ENCODE results near the gene KSR2.

Gene KSR2

DNA sequence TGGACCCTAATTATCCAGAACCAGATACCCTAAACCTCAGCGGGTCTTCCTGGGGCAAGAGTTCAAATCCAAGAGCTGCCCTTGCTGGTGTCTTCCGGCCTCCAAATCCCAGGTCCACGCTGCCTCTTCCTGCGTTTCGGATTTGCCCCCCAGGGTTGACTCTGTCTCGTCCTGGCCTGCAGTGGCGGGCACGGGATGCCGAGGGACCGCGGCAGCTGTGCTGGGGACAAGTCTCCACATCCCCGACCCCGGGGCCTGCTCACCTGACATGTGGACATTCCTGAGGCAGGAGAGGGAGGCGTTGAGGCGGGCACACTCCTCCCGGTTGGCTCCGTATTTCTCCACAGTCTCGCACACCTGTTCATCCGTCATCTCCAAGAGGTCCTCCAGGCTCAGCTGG lies 113.6 kb downstream of the KSR2 start:
- no peak for DNase-seq

DNA sequence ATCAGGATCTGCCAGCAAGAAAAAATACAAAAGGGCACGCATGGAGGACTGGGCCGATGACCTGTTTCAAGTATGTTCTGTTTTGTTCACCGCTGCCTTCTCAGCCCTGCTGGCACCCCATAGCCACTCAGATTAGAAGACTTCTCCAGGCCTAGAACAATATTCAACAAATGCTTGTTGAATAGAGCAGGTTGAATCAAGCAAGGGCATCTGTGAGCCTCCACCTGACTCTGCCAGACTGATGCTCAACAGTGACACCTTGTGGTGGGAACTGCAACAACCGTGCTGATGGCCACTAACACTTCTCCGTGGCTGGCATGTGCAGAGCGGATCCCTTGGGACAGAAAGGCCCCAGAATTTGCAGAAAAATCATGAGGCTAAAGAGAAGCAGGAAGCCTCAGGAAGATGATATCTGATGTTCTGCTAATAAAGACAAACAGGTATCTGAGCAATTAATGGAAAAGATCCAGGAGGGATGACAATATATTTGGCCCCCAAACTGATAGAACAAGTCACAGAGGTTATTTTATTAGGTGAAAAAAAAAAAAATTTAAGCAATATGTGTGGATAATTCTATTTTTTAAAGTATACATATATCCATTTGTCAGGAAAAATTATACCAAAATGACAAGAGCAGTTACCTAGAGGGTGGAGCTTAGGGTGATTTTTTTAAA lies 114.3 kb downstream of the KSR2 start:
- peak; percentile 48 to 75 for DNase-seq

DNA sequence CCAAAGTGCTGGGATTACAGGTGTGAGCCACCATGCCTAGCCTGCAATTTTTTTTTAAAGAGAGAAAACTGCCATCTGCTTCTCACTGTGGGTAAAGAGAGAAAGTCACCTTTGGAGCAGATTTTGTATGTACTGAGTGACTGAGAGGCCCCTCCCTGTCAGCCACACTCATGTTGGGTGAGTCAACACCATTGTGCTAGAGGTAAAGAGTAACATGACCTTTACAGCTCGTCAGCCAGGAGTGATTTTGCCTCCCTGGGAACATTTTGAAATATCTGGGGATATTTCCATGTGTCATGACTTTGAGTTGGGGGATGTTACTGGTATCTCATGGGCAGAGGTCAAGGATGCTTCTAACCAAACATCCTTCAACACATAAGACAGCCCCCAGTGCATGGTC lies 115.2 kb downstream of the KSR2 start:
- DNase-seq: no peak

DNA sequence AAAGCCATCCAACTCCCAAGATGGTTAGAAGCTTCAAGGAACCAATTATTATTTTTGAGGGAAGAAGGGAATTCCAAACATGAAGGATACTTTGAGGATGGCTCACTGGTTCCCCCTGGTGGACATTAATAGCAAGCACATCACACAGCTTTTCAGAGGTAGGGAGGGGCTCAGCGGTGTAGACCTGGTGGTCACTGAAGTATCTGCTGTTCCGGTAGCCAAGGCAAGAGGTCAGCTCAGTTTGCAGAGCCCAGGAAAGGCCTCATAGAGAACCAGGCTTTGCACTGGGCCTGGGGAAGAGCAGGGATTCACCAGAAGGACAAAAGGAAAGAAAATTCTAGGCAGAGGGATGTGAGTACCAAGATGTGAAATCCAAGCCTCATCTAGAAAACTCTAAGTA lies 118.7 kb downstream of the KSR2 start:
- peak; percentile 14 to 46 for DNase-seq

DNA sequence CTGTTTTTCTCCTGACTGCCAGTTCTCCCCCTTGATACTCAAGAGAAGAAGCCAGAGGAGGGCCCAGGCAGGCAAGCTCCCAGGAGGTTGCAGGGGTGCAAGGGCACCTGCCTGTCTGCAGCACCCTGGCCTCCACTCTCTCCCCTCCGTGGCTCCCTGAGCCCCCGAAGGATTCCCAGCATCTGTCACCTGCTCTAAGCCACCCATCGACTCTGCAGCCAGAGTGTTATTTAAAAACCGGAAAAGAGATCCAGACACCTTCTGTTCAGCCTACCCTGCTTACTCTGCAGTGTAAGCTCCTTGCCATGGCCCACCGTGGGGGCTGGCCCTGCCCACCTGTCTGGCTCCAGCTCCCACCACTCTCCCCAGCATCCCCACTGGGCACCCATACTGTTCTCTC lies 121.4 kb downstream of the KSR2 start:
- no peak for DNase-seq

DNA sequence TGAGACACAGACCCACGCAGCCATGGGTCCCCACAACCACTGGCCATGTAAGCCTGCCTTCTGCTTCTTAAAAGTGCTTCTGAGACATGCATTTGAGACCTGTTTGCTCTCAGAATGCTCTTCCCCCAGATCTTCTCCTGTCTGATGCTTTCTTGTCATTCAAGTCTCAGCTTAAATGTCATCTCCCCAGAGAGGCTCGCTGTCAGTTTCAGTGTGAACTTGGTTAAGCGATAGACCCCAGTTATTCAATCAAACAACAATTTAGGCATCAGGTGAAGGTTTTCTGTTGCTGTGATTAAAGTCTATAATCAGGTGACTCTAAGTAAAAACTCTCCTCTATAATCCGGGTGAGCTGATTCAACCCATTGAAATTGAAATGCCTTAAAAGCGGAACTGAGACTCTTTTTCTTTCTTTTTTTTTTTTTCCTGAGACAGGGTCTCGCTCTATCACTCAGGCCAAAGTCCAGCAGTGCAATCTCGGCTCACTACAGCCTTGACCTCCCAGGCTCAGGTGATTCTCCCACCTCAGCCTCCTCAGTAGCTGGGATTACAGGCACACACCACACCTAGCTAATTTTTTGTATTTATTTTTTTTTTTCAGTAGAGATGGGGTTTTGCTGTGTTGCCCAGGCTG lies 123.4 kb downstream of the KSR2 start:
- DNase-seq: no peak

DNA sequence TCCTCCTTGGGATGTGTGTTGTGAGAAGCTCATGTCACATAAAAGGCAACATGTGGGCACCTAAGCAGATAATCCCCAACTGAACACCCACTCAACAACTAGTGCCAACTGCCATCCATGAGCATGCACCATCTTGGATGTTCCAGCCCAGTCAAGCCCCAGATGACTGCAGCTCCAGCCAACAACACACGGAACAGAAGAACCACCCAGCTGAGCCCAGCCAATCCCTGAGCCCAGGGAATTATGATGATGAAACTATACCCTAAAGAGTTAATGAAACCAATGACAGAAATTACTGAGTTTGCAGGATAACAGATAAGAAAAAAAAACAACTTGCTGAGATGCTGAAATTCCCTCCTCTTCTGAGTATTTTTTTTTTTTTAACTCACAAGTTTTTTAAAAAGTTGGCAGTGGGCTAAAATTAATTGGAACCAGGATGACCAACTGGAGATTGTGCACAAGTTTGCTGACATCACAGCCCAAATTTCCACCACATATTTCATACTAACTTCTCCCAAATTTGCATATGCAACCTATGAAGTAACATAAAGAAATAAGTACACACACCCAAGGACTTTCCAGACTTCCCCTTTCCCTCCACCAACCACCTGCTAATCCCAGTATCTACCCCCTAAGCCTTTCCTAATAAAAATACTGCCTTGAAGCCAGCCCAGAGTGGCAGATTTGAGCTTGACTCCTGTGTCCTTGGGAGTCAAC lies 124.5 kb downstream of the KSR2 start:
- no peak for DNase-seq

DNA sequence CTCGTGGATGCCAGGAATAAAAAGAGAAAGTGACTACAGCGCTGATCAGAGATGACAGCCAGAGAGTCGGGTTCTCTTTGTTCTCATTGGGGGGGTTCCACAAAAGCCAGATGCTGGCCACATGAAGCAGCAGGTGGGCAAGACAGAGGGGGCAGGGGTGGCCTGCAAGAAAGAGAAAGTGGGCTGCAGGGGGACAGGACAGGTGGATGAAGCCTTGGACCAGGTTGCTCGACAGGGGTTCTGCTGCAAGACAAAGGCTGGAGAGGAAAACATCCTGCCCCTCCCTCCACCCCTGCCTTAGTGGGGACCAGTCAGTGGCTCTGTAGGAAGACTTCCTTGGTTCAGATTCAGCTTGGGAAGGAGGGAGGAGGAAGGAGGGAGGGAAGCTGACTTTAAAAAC lies 126.2 kb downstream of the KSR2 start:
- DNase-seq: no peak

DNA sequence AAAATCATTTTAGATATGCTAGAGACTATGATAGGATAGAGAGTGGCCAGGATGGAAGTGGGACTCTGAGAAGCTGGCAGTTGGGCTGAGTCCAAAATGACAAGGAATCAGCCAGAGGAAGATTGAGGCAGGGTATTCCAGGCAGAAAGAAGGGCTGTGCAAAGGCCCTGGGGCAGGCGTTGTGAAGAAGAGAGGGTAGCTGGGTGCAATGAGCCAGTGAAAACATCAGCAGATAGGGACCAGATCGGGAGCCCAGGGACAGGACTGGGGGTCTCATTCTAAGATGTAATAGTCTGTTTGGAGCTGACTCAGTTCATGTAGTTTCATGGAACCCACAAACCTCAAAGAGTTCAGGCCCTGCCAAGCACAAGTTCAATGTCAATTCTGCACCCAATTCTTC lies 126.6 kb downstream of the KSR2 start:
- no peak for DNase-seq

DNA sequence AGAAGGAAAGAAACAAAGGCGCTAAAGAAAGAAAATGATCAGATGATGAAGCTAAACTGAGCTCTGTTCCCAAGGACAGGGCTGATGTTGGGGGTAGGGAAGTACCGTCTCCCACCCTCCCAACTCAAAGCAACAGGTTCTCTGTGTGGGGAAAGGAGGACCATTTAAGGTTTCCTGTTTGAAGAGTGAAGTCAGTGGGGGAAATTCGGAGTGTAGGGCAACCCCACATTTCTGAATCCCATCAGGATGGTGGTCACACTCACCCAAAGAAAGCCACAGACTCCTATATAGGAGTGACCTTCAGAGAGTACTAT lies 131.1 kb downstream of the KSR2 start:
- DNase-seq: no peak

DNA sequence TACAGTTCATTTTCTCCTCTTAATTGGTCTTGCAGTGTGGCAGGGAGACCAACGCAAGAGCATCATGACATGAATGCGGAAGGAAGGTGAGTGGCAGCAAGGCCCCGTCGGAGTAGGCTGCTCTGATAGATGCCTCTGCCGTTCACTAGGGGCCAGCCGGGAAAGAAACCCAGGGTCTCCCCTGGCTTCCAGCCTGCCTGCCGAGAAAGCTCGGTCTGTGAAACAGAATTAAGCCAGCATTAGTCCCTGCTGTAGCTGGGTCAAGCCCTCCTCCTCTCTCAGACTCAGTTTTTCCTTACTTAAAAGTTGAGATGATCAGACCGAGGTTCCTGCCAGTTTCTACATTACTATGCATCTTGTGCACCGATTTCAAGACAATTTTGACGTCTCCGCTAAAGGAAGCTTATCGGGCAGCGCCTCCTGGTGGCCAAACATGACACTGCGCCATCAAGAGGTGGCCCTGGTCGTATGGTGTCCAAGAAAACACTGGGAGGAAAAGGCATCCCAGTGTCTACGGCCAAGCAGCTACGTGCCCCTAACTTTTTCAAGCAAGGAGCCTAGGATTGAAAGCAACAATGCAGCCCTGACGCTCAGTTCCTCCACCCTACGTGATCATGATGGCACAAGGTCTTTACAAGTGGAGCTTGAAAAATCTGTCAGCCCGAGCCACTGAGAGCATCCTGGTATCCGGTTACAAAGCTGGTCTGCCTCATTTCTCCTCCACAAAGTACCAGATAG lies 131.6 kb downstream of the KSR2 start:
- DNase-seq: peak; percentile 41 to 75

DNA sequence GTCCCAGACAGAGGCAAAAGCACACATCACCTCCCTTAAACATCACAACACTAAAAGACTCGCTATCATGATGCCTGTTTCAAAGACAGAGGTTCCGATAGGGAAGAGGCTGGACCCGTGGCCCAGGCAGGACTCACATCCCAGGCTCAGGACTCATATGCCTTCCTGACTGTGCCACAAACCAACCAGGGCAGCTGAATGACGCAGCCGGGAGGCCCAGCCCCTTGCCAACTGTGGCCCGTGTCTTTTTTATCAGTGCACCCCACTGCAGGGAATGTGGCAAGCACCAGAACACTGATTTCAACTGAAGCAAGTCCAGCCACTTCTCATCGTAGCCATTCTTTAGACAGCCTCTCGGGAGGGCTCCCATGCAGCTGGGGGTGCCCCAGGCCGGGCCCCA lies 132.3 kb downstream of the KSR2 start:
- DNase-seq: no peak

DNA sequence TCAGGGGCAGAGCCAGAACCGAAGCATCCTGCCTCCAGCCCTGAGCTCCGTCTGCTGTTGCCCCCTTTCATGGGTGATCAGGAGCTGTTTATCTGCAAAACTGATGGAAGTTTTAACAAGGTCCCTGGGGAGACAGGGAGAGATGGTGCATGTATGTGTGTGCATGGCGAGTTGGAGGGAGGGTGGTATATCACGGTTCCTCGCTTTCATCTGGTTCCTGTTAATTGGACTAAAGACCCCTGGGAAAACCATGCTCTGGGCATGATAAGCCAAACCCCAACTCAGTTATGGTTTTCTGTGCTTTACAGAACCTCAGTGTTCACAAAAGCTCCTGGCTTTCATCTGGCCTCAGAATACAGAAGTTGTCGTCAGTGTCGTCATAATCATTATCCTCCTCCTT lies 133.6 kb downstream of the KSR2 start:
- DNase-seq: no peak

DNA sequence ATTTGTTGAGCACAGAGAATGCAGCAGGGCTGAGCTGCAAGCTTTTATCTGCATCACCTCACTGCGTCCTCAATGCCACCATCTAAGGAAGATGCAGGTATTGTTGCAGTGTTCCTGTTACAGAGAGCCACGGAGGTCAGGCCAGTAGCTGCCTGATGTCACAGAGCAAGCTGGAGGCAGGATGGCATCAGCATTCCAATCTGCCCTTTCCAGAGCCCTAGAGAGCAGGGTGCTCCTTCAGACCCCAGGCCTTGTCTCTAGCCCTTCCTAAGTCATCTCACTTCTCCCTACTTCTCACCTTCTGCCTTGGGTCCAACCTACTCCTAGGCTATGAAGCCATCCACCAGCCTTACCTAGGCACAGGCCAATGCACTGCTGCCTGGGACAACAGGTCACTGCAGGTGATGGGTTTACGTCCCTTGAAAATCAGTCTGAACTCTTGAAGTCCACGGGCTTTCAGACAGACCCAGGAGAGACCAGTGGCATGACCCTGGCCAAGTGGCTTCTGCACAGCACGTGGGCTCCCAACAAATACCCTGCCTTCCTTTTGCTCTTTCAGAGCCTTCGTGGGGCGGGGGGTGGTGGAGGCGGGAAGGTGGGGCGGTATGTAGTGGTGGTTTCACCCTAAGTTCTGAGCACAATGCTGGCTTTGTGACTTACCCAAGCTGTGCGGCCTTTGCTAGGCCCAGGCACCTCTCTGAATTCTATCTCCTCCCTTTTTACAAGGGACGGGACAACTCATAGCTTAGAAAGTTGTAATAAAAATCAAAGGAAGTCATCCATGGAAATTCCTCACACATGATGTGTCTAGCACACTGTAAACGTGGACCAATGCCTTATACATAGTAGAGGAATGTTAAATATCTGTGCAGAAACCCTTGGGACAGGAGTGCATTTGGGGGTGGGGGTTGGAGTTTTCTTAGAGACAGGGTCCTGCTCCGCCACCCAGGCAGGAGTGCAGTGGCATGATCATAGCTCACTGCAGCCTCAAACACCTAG lies 136.0 kb downstream of the KSR2 start:
- DNase-seq: no peak

DNA sequence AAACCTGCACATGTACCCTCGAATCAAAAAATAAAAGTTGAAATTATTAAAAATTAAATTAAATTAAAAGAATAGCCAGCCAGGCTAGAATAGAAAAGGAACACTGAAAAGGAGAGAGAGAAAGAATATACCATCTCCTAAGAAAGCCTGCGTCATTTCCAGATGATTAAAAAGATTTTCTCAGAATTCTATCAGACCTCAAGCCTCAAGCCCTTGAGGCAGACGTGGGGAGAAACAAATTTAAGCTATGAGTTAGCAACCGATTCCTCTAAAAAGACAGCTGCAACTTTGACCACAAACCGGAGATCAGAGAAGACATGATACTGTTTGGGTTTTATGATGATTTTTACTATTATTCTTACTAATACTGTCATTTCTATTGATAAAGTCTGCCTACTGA lies 138.3 kb downstream of the KSR2 start:
- DNase-seq: no peak

DNA sequence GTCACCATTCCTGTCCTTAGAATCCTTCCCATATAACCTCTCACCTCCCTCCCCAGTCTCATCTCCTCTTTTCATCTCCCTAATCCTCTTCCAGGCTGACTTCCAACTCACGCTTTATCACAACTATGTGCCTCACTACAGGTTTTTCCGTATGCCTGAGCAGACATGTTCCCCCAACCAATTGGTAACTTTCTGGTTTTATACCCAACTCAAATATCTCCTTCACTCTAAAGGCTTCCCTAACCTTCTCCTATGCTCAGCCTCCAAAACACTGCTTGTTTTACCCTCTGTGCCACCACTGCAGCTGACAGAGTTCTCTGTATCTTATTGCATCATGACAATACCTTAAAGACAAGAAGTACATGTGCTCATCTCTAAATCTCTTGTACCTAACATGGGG lies 139.7 kb downstream of the KSR2 start:
- DNase-seq: no peak

DNA sequence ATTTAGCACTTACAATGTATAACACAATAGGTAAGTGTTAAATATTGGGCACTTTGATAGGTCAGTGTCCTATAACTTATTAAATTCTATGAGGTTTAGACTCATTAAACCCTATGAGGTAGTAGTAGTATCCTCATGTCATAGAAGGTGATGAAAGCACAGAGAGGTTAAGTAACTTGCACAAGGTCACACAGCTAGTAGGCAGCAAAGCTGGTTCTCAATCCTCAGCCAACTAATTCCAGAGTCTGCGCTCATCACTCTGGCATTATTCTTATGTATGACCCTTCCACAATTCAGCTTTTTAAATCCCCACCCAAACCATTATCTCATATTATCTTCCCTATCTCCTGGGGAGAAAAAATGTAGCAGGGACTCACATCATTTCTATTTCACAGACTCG lies 141.1 kb downstream of the KSR2 start:
- no peak for DNase-seq

DNA sequence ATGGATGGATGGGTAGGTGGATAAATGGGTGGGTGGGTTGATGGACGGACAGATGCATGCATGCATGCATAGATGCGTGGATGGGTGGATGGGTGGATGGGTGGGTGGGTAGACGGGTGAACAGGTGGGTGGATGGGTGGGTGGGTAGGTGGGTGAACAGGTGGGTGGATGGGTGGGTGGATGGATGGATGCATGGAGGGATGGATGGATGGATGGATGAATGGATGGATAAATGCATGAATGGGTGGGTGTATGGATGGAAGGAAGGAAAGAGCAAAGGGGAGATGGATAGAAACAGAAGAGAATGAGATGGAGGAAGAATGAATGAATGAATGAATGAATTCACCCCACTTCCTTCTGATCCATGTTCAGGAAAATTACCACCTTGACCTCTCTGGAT lies 143.0 kb downstream of the KSR2 start:
- DNase-seq: no peak

DNA sequence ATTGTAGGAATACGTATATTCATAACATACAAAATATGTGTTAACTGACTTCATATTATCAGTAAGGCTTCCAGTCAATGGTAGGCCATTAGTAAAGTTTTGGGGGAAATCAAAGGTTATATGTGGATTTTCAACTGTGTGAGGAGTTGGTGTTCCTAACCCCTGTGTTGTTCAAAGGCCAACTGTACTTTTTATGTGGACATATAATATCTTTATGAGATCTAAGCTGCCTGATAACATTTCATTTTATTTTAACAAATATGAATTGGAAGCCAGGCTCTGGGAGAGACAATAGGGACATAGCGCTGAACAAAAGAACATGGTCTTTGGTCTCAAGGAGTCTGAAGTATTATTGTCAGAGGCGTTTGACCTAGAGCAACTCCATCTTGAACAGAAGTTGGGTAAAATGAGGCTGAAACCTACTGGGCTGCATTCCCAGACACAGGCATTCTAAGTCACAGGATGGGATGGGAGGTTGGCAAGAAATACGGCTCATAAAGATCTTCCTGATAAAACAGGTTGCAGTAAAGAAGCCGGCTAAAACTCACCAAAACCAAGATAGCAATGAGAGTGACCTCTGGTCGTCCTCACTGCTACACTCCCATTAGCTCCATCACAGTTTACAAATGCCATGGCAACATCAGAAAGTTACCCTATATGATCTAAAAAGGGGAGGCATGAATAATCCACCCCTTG lies 147.2 kb downstream of the KSR2 start:
- no peak for DNase-seq

DNA sequence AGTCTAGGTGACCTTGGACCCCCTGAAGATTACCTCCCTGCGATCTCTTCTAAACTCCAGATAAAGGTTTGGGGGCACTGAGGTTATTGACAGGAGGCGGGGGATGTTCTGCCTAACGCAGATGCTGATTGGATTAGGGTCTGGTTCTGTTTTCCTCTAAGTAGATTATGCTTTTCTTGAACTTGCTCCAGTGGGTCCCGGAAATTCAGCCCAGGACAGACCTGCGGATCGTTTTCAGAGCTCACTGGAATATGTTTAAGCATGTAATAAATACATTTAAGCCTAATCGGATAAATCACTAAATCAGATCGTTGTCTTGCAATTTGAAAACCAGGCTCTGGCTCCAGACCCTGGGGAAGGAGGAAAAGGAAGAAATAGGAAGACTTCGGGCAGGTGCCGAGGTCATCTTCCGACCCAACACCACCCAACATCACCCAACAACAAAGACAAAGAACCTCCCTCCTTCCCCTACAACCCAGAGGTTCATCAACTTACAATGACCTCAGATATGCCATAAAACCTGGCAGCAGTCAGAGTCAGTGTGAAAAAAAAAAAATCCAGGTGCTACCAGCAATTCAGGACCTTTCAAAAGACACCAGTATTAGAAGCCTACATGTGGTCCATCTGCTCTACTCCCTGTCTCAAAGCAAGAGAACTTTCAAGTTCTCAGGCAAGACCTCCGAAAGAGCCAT lies 148.4 kb downstream of the KSR2 start:
- no peak for DNase-seq

DNA sequence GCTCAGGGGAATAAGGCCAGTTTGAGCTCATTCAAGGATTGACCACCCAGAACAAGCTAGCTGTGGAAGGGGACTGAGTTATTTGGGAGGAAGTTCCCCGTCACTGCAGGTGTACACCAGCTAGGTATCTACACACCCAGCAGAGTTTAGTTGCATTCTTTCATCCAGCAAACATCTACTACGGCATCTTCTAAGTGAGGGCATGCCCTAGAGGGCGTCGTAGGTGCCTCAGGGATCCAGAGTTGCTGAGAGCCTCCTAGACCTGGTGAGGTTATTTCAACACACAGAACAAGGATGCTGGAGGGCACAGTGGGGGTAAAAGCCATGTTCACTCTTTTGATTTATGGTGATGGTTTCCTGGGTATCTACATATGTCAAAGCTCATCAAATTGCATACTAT lies 149.6 kb downstream of the KSR2 start:
- no peak for DNase-seq
